Activated CD4-positive, alpha-beta T cell treated with anti-CD3 and anti-CD28 coated beads, Interleukin-2, amount 50 U/mL, for 48 hours (primary cell): ENCODE measurements around the gene PIK3CD.

Experiments
- DNase-seq, 2 experiments: peaks; one replicate each; pipeline ENCODE4 v3.0.0-alpha.2; 2020

The PIK3CD gene

GRCh38 chr1:9651565-9652378 lies at the start of gene PIK3CD:
Gene PIK3CD, plus strand, starts transcription at chr1:9651731. Its CDS starts 58,725 bp downstream, at chr1:9710456.
- DNase-seq: peak; percentile 57 to 58

- no peak for DNase-seq
Measured at GRCh38 chr1:9601942-9602793, 49.4 kb upstream of the PIK3CD start.

- no peak for DNase-seq
Measured at GRCh38 chr1:9602794-9603167, 48.8 kb upstream of the PIK3CD start.

GRCh38 chr1:9603307-9603706 lies 48.2 kb upstream of the PIK3CD start:
- no peak for DNase-seq

GRCh38 chr1:9603766-9604753 lies 47.5 kb upstream of the PIK3CD start:
- DNase-seq: no peak

- DNase-seq: no peak
Measured at GRCh38 chr1:9604836-9605235, 46.7 kb upstream of the PIK3CD start.

- no peak for DNase-seq
Measured at GRCh38 chr1:9605946-9606455, 45.5 kb upstream of the PIK3CD start.

- DNase-seq: no peak
Measured at GRCh38 chr1:9606458-9606857, 45.1 kb upstream of the PIK3CD start.

GRCh38 chr1:9606948-9607347 lies 44.6 kb upstream of the PIK3CD start:
- DNase-seq: no peak

- DNase-seq: no peak
Measured at GRCh38 chr1:9607352-9607751, 44.2 kb upstream of the PIK3CD start.

- no peak for DNase-seq
Measured at GRCh38 chr1:9609998-9610397, 41.5 kb upstream of the PIK3CD start.

- DNase-seq: no peak
Measured at GRCh38 chr1:9610548-9610947, 41.0 kb upstream of the PIK3CD start.

- DNase-seq: no peak
Measured at GRCh38 chr1:9611716-9612115, 39.8 kb upstream of the PIK3CD start.

GRCh38 chr1:9612162-9612845 lies 39.2 kb upstream of the PIK3CD start:
- DNase-seq: no peak

GRCh38 chr1:9612871-9613624 lies 38.5 kb upstream of the PIK3CD start:
- no peak for DNase-seq

- DNase-seq: no peak
Measured at GRCh38 chr1:9613625-9614299, 37.8 kb upstream of the PIK3CD start.

- peak; percentile 65 to 71 for DNase-seq
Measured at GRCh38 chr1:9615316-9616063, 36.0 kb upstream of the PIK3CD start.

- DNase-seq: no peak
Measured at GRCh38 chr1:9618909-9619679, 32.4 kb upstream of the PIK3CD start.

GRCh38 chr1:9621032-9621431 lies 30.5 kb upstream of the PIK3CD start:
- no peak for DNase-seq
